Neural progenitor cell (in vitro differentiated cells): ENCODE measurements around the gene SHROOM1.

Experiments
- CTCF ChIP-seq: fragments of 200-600 bp; sonication (generic); IDR thresholded peaks from 2 replicates; pipeline ENCODE4 v1.5.1; 2017; ENCODE audit warnings: antibody characterized with exemption, mild to moderate bottlenecking
- EZH2 ChIP-seq: fragments of 200-600 bp; sonication (generic); IDR thresholded peaks from 2 replicates; pipeline ENCODE4 v1.6.1; 2017; ENCODE audit warnings: antibody characterized with exemption, mild to moderate bottlenecking, moderate library complexity
- EZH2phosphoT487 ChIP-seq: fragments of 200-600 bp; sonication (generic); IDR thresholded peaks from 2 replicates; pipeline ENCODE4 v1.6.1; 2017; ENCODE audit warnings: antibody characterized with exemption

- TF ChIP-seq CTCF (no peak), EZH2phosphoT487 (no peak), EZH2 (no peak)
Measured at GRCh38 chr5:132870801-132871200, 40.4 kb upstream of the SHROOM1 start.
